MM.1S (cell line): ENCODE results near the gene CLDN34.

ENCODE experiments used
- DNase-seq: peaks from one replicate; pipeline ENCODE4 v3.0.0-alpha.2; 2015
- H2AFZ ChIP-seq: fragments of 300-600 bp; sonication (generic); 2 replicates; pipeline ENCODE4 v1.6.0; 2016; ENCODE audit warnings: antibody characterized with exemption, low read length
- H3F3A ChIP-seq: fragments of 300-600 bp; sonication (generic); 2 replicates; pipeline ENCODE4 v1.6.1; 2016; ENCODE audit warnings: mild to moderate bottlenecking, antibody characterized with exemption, low read length, moderate library complexity, mixed read lengths; ENCODE audit not compliant: insufficient read depth
- H3K27ac ChIP-seq: fragments of 300-600 bp; sonication (generic); 2 replicates; pipeline ENCODE4 v1.5.1; 2016; ENCODE audit warnings: mild to moderate bottlenecking, low read length
- H3K27me3 ChIP-seq: fragments of 300-600 bp; sonication (generic); replicated peaks from 2 replicates; pipeline ENCODE4 v1.6.0; 2016; ENCODE audit warnings: low read length; ENCODE audit not compliant: insufficient read depth
- H3K36me3 ChIP-seq: fragments of 300-600 bp; sonication (generic); replicated peaks from 2 replicates; pipeline ENCODE4 v1.6.1; 2016; ENCODE audit warnings: mild to moderate bottlenecking, low read length, mixed read lengths; ENCODE audit not compliant: insufficient read depth
- H3K4me1 ChIP-seq: fragments of 300-600 bp; sonication (generic); 2 replicates; pipeline ENCODE4 v1.6.1; 2016; ENCODE audit warnings: low read length, mixed read lengths
- H3K4me2 ChIP-seq: fragments of 300-600 bp; sonication (generic); 2 replicates; pipeline ENCODE4 v1.6.0; 2016; ENCODE audit warnings: low read depth, low read length
- H3K4me3 ChIP-seq: fragments of 300-600 bp; sonication (generic); 2 replicates; pipeline ENCODE4 v1.5.1; 2016; ENCODE audit warnings: low read length, mixed read lengths
- H3K79me2 ChIP-seq: fragments of 300-600 bp; sonication (generic); 2 replicates; pipeline ENCODE4 v1.6.1; 2016; ENCODE audit warnings: mixed run types, low read length, mixed read lengths
- H3K9ac ChIP-seq: fragments of 300-600 bp; sonication (generic); 2 replicates; pipeline ENCODE4 v1.6.1; 2016; ENCODE audit warnings: low read length, mixed read lengths
- H3K9me2 ChIP-seq: fragments of 300-600 bp; sonication (generic); replicated peaks from 2 replicates; pipeline ENCODE4 v1.6.1; 2016; ENCODE audit warnings: mild to moderate bottlenecking, low read length, mixed read lengths; ENCODE audit not compliant: insufficient read depth
- H3K9me3 ChIP-seq: fragments of 300-600 bp; sonication (generic); replicated peaks from 2 replicates; pipeline ENCODE4 v1.6.1; 2016; ENCODE audit warnings: mild to moderate bottlenecking, low read length, mixed read lengths; ENCODE audit not compliant: insufficient read depth
- H4K20me1 ChIP-seq: fragments of 300-600 bp; sonication (generic); 2 replicates; pipeline ENCODE4 v1.6.1; 2016; ENCODE audit warnings: mild to moderate bottlenecking, low read length, moderate library complexity, mixed read lengths; ENCODE audit not compliant: insufficient read depth
- EZH2 ChIP-seq: fragments of 300-600 bp; sonication (generic); optimal IDR thresholded peaks from 2 replicates; pipeline ENCODE3; 2017; ENCODE audit warnings: low read depth, mild to moderate bottlenecking, antibody characterized with exemption, low read length, mixed read lengths
- EZH2phosphoT487 ChIP-seq: fragments of 300-600 bp; sonication (generic); IDR thresholded peaks from 2 replicates; pipeline ENCODE4 v1.6.1; 2018; ENCODE audit warnings: antibody characterized with exemption, low read length
- TF ChIP-seq, protein P1 (sequence below): fragments of 300-600 bp; sonication (generic); IDR thresholded peaks from 2 replicates; pipeline ENCODE4 v1.5.1; 2016; ENCODE audit warnings: antibody characterized with exemption, low read length, mixed read lengths

Gene CLDN34

DNA sequence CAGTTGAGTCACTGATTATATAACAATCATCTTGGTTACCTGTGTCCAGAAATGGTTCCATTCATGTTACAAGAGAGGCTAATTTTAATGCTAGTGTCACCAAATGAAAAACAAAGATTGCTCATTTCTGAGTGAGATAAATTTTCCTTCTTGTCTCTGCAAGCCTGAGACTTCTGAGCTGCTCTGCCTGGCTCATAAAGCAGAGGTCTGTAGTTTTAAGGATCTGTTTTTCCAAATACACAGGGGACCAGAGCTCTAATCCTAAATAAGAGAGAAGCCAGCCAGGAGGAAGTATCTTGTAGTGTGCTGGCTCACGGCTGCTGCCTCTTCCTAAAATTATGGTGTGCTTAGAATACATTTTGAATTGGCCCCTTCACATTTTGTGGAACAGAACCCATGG, 42.6 kb downstream of the CLDN34 start:
- H3F3A ChIP-seq = no peaks in the 10 kb centered on the region
- no peak overlapping the region for H3K4me2 ChIP-seq
- H3K9me3 ChIP-seq = no peaks in the 10 kb centered on the region
- H3K79me2 ChIP-seq = no peaks in the 10 kb centered on the region
- H3K4me3 ChIP-seq = no peak overlapping the region
- TF ChIP-seq EZH2 = no peak
- TF ChIP-seq, protein P1, sequence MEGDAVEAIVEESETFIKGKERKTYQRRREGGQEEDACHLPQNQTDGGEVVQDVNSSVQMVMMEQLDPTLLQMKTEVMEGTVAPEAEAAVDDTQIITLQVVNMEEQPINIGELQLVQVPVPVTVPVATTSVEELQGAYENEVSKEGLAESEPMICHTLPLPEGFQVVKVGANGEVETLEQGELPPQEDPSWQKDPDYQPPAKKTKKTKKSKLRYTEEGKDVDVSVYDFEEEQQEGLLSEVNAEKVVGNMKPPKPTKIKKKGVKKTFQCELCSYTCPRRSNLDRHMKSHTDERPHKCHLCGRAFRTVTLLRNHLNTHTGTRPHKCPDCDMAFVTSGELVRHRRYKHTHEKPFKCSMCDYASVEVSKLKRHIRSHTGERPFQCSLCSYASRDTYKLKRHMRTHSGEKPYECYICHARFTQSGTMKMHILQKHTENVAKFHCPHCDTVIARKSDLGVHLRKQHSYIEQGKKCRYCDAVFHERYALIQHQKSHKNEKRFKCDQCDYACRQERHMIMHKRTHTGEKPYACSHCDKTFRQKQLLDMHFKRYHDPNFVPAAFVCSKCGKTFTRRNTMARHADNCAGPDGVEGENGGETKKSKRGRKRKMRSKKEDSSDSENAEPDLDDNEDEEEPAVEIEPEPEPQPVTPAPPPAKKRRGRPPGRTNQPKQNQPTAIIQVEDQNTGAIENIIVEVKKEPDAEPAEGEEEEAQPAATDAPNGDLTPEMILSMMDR = no peak
- TF ChIP-seq EZH2phosphoT487 = no peak
- no peak overlapping the region for H2AFZ ChIP-seq
- no peaks in the 10 kb centered on the region for H3K4me1 ChIP-seq
- H3K27me3 ChIP-seq = no peaks in the 10 kb centered on the region
- DNase-seq = no peak
- H4K20me1 ChIP-seq = no peaks in the 10 kb centered on the region
- no peak overlapping the region for H3K27ac ChIP-seq
- no peak overlapping the region for H3K9ac ChIP-seq
- no peaks in the 10 kb centered on the region for H3K9me2 ChIP-seq
- no peaks in the 10 kb centered on the region for H3K36me3 ChIP-seq

DNA sequence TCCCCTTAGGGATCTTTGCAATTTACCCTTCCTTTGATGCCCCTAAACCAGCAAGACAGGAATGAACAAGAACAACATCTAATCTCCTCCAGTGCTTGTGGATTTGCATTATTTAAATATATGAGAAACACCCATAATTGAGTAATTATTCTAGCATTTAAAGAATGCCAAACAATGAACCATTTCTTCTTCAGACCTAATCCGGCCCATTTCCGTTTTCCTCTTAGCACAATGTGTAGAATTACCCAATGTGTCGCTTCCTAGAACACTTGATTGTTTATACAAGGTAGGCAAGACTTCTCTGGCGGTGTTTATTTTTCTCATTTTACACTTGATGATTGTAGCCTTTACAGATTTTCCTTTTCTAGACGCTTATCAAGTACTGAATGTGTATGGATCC, 43.5 kb downstream of the CLDN34 start:
- no peak overlapping the region for H3K27ac ChIP-seq
- H3K79me2 ChIP-seq = no peaks in the 10 kb centered on the region
- no peak overlapping the region for H3K4me3 ChIP-seq
- no peaks in the 10 kb centered on the region for H3K36me3 ChIP-seq
- DNase-seq = no peak
- no peaks in the 10 kb centered on the region for H3K27me3 ChIP-seq
- no peaks in the 10 kb centered on the region for H3K9me3 ChIP-seq
- H2AFZ ChIP-seq = no peak overlapping the region
- no peak overlapping the region for H3K4me2 ChIP-seq
- H3K4me1 ChIP-seq = no peaks in the 10 kb centered on the region
- H4K20me1 ChIP-seq = no peaks in the 10 kb centered on the region
- H3F3A ChIP-seq = no peaks in the 10 kb centered on the region
- H3K9me2 ChIP-seq = no peaks in the 10 kb centered on the region
- no peak for TF ChIP-seq EZH2
- no peak for TF ChIP-seq EZH2phosphoT487
- TF ChIP-seq, protein P1 = no peak
- no peak overlapping the region for H3K9ac ChIP-seq

DNA sequence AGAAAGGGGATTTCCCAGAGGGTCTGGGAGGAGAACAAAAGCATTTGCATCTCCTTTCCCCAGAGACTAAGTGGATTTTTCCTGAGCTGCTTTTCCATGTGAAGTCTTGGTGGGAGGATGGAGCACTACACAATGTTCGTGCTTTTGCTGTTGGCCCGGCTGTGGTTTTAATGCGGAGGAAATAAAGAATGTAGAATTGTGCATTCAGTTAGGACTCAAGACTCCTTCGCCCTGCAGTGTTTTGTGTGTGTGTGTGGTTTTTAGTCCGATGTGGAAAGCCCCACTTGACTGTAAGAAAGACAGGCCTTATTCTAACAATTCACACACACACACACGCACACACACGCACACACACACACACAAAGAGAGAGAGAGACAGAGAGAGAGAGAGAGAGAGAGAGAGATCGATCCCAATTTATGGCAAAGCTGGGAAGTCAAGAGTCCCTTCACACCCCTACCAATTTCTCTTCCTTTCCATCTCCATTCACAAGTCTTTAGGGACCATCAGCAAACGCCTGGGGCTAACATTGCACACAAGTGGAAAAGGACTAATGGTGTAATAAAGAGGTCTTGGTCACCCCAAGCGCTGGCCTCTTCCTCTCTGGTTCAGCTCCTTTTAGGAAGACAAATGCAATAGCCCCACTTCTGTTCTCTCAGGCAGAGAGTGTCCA, 44.2 kb downstream of the CLDN34 start:
- no peak overlapping the region for H2AFZ ChIP-seq
- H4K20me1 ChIP-seq = no peaks in the 10 kb centered on the region
- H3K9ac ChIP-seq = no peak overlapping the region
- H3K4me1 ChIP-seq = no peaks in the 10 kb centered on the region
- no peak for DNase-seq
- TF ChIP-seq EZH2phosphoT487 = no peak
- TF ChIP-seq, protein P1 = no peak
- TF ChIP-seq EZH2 = no peak
- no peaks in the 10 kb centered on the region for H3K27me3 ChIP-seq
- H3K36me3 ChIP-seq = no peaks in the 10 kb centered on the region
- H3F3A ChIP-seq = no peaks in the 10 kb centered on the region
- no peak overlapping the region for H3K4me3 ChIP-seq
- H3K79me2 ChIP-seq = peaks cover 6% of the 10 kb centered on the region
- no peak overlapping the region for H3K4me2 ChIP-seq
- no peak overlapping the region for H3K27ac ChIP-seq
- no peaks in the 10 kb centered on the region for H3K9me2 ChIP-seq
- no peaks in the 10 kb centered on the region for H3K9me3 ChIP-seq
